GM12801 (cell line): ENCODE measurements around the gene CNTNAP5.

Source experiments
- TF ChIP-seq, protein P1 (sequence below): IDR thresholded peaks from one replicate; pipeline ENCODE4 v1.5.1; 2011; ENCODE audit warnings: control low read depth; ENCODE audit not compliant: insufficient read length; ENCODE audit errors: extremely low read depth

CNTNAP5 gene

DNA sequence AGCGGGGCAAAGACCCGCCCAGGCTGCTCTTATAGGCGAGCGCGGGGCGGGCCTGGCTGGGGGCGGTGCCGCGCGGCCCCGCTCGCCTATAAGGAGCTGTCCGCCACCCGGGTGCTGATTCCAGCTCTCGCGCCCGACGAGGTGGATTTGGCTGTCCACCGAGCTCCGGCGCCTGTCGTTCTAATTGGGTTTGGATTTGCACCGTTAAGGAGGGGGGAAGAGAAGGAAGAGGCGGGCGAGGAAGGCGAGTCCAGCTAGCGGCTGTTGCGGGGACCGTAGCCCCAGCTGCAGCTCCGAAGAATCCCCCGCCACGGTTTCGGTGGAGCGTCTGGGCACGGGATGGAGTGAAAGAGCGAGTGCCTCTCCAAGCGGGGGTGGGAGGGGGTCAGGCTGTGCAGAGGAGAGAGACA, at the start of gene CNTNAP5:
TSS of gene CNTNAP5 (plus strand) at position 117 of the 410 bp plus-strand sequence. CDS start 364 bp downstream, outside the sequence.
- TF ChIP-seq, protein P1, sequence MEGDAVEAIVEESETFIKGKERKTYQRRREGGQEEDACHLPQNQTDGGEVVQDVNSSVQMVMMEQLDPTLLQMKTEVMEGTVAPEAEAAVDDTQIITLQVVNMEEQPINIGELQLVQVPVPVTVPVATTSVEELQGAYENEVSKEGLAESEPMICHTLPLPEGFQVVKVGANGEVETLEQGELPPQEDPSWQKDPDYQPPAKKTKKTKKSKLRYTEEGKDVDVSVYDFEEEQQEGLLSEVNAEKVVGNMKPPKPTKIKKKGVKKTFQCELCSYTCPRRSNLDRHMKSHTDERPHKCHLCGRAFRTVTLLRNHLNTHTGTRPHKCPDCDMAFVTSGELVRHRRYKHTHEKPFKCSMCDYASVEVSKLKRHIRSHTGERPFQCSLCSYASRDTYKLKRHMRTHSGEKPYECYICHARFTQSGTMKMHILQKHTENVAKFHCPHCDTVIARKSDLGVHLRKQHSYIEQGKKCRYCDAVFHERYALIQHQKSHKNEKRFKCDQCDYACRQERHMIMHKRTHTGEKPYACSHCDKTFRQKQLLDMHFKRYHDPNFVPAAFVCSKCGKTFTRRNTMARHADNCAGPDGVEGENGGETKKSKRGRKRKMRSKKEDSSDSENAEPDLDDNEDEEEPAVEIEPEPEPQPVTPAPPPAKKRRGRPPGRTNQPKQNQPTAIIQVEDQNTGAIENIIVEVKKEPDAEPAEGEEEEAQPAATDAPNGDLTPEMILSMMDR, result no peak

DNA sequence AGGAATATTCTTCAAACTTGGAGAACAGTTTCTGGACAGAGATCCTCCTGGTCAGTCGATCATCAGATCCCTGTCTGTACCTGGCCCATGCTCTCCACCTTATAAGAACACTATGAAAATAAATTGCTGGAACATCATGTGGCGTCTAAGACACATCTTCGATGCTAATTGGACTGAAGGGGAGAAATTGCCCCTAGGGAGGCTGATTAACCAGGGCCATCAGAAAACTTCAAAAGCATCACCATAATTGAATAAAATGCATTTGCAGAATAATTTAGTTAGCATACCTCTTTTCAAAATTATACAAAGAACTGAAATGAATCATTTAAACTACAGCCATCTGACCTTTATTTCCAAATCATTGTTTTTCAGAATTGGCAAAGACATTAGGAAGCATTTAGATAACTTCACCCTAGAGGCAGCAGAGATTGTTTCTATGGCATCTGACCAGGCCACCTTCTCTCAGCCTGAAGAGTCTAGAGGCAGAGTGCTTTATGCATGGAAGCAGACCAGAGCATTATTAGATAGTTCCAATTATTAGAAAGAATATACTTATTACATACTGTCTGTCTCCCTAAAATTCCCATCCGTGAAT, 48.9 kb upstream of the CNTNAP5 start:
- TF ChIP-seq, protein P1, result no peak

DNA sequence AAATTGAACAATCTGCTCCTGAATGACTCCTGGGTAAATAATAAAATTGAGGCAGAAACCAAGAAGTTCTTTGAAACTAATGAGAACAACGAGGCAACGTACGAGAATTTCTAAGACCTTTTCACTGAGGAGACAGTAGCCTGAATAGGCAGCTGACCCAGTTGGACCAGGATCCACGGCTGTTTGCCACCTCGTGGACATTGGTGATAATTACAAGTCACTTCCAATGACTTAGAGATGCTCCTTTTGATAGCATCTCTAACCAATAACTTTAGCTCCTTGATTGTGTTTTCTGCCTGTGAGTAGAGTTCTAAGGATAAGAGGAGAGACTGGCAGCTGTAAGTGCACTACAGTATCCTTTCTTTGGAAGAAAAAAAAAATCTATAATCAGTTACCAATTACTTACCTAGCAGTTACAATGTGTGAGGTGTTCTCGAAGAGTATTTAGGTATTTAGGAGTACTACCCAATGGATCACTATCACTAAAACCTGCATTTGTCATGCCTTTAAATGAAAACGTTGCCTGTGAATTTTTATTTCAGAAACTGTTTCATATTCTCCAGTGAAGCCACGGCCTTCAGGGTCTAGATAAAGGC, 31.3 kb upstream of the CNTNAP5 start:
- TF ChIP-seq, protein P1, result no peak

DNA sequence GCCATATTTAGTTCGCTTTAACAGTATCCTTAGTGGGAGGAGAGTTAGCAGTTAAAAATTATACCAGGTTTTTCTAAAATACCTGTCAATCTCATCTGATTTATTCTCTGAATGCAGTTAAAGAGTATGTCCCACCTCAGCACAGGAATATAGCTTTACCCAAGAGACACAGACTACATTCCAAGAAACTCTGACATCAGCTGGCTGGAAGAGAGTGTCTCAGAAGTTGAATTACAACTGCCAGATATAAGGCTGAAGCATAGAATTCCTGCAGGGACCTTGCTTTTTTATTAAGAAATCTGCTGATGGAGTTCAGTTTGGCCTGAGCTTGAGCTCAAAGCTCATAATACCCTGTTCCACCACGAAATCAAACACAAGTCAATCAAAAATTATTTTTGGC, 25.4 kb upstream of the CNTNAP5 start:
- TF ChIP-seq, protein P1, result no peak

DNA sequence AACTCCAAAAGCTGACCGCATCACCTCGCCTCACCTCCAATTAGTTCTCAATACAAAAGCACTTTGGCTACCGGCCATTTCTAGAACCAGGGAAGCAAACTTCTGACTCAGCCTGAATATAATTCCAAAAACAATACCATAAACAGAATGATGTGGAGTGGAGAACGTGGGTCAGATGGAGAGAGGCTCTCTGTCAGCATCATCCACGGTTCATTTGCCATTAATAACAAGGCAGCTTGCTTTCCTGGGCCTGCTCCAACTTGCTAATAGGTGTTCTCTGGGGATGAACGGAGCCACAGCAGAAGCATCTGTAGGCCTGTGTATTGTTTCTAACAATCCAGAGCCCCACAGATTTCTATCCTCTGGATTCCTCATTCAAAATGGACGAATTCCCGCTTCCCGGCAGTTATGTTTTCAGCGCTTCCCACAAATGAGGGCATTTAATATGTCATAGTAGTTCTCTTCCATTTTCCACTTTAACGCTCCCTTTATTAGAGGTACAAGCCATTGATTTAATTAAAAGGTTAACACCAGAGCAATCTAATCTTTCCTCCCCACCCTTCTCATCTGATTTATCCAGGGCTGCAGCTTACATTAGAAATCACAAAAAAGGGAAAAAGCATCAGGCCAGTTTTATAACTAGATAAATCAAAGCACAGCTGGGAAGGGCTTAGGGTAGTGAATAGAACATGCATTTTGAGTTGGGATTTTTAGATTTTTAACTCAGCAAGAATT, 23.2 kb upstream of the CNTNAP5 start:
- TF ChIP-seq, protein P1, result no peak

DNA sequence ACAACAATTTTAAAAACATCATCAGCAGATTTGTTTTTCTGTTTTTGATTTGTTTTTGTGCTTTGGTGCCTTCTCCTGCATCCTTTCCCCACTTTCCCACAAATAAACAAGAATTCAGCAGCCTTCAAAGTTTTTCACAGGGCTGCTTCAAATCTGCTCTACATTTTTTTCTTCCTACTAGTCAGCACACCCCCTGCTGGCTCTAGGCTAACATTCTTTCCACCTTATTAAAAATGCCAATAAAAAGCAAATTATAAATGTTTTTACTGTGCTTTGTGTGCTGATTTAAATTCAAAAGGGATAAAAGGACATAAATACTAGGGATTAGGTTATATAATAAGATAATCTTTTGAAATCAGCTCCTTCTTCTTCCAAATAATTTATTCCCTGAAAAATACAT, 6.2 kb upstream of the CNTNAP5 start:
- TF ChIP-seq, protein P1, result no peak

DNA sequence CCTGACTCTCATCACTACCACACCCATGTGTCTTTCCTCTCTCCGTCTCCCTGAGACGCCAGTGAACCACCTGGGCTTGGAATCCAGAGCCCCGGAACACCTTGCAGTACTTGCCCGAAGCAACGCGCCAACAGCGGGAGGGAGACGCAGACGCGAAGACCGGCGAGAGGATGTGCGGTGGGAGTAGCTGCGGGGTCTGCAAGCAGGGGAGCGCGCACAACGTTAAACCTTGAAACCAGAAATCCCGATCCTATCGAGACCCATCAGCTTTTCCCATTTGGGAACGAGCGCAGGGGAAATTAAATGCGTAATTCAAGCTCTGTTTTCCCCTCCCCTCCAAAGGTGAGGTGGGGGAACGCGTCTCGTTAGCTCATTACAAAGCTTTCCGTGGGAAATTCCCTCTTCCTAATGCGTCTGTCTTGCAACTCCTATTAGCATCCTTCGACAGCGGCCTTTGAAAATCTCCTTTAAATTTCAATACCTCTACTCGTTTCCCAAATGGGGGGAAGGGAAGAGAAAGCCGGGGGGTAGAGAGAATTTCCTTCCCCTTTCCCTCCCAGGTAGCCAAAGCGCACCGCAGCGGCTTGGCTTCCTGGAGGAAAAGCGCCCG, 421 bp upstream of the CNTNAP5 start:
- TF ChIP-seq, protein P1, result no peak
